T-helper 17 cell (primary cell): Measurements from ENCODE around the gene MYADM. TPM values are rescaled to one million over a fixed set of nuclear protein-coding genes. Genes with fewer than 3 reads are reported as not detected.
A peak's percentile ranks its signal among the peaks of the same experiment; 100 is the strongest.

Experiments used
- ATAC-seq: fragments of 150-1000 bp; cut with Tn5 transposase; 2 replicates; pipeline ENCODE4 v1.10.0; 2021; ENCODE audit warnings: mild to moderate bottlenecking, moderate library complexity
- DNase-seq, 3 donors: peaks; one replicate each; pipeline versions ENCODE4 v3.0.0 to v3.0.0-alpha.2; 2020 to 2021
- H3K9me3 ChIP-seq: one replicate; pipeline ENCODE4 v1.7.0; 2013; ENCODE audit warnings: low read length, mild to moderate bottlenecking; ENCODE audit not compliant: control insufficient read depth, poor library complexity, severe bottlenecking
- H3K27ac Mint-ChIP-seq: one replicate; pipeline ENCODE4 v1.8.0; 2022; ENCODE audit warnings: mild to moderate bottlenecking, moderate library complexity, mixed read lengths
- H3K27me3 Mint-ChIP-seq: one replicate; pipeline ENCODE4 v1.8.0; 2022; ENCODE audit warnings: mixed read lengths
- H3K36me3 Mint-ChIP-seq: one replicate; pipeline ENCODE4 v1.8.0; 2022; ENCODE audit warnings: low read depth, mixed read lengths
- H3K4me1 Mint-ChIP-seq: one replicate; pipeline ENCODE4 v1.8.0; 2022; ENCODE audit warnings: mild to moderate bottlenecking, mixed read lengths
- H3K4me3 Mint-ChIP-seq: one replicate; pipeline ENCODE4 v1.8.0; 2022; ENCODE audit warnings: mild to moderate bottlenecking, moderate library complexity, mixed read lengths
- total RNA-seq, 4 donors: library from RNA in 2 of 4; stranded (reverse) in 2 of 4; gene quantifications; one replicate each; pipeline ENCODE4 v1.2.3 and lab custom pipeline; 2022 to 2026

The MYADM gene
- total RNA-seq, 2 donors from 2014 or later = 392 to 670 TPM

DNA sequence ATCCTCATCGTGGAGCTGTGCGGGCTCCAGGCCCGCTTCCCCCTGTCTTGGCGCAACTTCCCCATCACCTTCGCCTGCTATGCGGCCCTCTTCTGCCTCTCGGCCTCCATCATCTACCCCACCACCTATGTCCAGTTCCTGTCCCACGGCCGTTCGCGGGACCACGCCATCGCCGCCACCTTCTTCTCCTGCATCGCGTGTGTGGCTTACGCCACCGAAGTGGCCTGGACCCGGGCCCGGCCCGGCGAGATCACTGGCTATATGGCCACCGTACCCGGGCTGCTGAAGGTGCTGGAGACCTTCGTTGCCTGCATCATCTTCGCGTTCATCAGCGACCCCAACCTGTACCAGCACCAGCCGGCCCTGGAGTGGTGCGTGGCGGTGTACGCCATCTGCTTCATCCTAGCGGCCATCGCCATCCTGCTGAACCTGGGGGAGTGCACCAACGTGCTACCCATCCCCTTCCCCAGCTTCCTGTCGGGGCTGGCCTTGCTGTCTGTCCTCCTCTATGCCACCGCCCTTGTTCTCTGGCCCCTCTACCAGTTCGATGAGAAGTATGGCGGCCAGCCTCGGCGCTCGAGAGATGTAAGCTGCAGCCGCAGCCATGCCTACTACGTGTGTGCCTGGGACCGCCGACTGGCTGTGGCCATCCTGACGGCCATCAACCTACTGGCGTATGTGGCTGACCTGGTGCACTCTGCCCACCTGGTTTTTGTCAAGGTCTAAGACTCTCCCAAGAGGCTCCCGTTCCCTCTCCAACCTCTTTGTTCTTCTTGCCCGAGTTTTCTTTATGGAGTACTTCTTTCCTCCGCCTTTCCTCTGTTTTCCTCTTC lies 6.3 kb downstream of the MYADM start:
- DNase-seq = no peak
- no peaks in the 10 kb centered on the region for H3K9me3 ChIP-seq
- Mint-ChIP-seq H3K27me3 (peaks cover 3% of the 10 kb centered on the region), H3K27ac (no peak overlapping the region), H3K4me1 (peaks cover 51% of the 10 kb centered on the region), H3K4me3 (peak overlapping the region; percentile 80), H3K36me3 (peaks cover 17% of the 10 kb centered on the region)
- ATAC-seq = no peak

DNA sequence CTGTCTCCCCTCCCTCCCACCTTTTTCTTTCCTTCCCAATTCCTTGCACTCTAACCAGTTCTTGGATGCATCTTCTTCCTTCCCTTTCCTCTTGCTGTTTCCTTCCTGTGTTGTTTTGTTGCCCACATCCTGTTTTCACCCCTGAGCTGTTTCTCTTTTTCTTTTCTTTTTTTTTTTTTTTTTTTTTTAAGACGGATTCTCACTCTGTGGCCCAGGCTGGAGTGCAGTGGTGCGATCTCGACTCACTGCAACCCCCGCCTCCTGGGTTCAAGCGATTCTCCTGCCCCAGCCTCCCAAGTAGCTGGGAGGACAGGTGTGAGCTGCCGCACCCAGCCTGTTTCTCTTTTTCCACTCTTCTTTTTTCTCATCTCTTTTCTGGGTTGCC lies 6.9 kb downstream of the MYADM start:
- peaks cover 51% of the 10 kb centered on the region for H3K4me1 Mint-ChIP-seq
- peaks cover 17% of the 10 kb centered on the region for H3K36me3 Mint-ChIP-seq
- H3K27me3 Mint-ChIP-seq = peaks cover 6% of the 10 kb centered on the region
- H3K27ac Mint-ChIP-seq = no peak overlapping the region
- no peak for ATAC-seq
- H3K9me3 ChIP-seq = no peaks in the 10 kb centered on the region
- peak overlapping the region; percentile 80 for H3K4me3 Mint-ChIP-seq
- no peak for DNase-seq

DNA sequence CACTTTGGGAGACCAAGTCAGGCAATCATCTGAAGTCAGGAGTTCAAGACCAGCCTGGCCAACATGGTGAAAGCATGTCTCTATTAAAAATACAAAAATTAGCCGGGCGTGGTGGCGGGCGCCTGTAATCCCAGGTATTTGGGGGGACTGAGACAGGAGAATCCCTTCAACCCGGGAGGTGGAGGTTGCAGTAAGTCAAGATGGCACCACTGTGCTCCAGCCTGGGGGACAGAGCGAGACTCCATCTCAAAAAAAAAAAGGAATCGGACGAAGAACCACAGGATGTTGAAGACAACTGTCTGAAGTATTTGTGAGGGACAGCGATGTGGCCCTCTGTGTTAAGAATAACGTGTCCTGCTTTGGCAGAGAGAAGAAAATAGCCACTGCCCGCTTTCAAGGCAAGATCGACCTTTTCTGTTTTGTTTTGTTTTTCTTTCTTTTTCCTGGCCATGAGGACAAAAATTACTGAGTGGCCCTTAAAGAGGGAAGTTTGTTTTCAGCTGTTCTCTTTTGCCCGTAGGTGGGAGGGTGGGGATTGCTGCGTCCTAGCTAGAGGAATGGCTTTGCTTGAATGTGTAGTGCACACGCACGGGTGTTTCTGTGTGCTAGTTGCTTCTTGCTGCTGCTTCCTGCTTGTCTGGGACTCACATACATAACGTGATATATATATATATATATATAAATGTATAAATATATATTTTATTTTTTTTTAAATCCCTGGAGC lies 8.1 kb downstream of the MYADM start:
- DNase-seq = no peak
- H3K27me3 Mint-ChIP-seq = peaks cover 6% of the 10 kb centered on the region
- H3K4me3 Mint-ChIP-seq = peak overlapping the region; percentile 49
- H3K4me1 Mint-ChIP-seq = peaks cover 45% of the 10 kb centered on the region
- no peak for ATAC-seq
- no peak overlapping the region for H3K27ac Mint-ChIP-seq
- H3K9me3 ChIP-seq = no peaks in the 10 kb centered on the region
- H3K36me3 Mint-ChIP-seq = peaks cover 17% of the 10 kb centered on the region

DNA sequence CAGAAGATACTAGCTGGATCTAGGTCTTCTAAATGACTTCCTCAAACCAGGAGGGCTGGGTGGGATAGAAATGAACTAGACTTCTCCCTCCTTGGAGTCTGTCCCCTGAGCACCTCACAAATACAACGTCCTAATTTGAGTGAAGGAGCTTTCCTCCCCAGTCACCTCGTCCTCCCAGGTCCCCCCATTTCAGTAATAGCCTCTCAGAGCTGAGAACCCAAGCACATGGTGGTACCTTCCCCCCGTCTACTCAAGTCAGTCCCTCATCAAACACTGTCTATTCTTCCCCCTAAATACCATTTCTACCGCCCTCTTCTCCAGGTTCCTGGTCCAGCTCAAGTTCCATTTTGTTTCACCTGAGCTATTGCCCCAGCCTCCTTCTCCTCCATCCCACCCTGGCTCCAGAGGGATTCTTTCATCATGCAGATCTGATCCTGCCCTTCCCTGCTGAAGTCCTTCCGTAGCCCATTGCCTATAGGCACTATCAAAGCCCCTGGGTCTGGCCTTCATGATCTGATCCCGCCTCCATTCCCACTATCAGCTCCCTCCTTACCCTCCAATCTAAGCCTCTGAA lies 9.1 kb downstream of the MYADM start:
- ATAC-seq (peak; percentile 7), DNase-seq (no peak)
- Mint-ChIP-seq H3K27ac (no peak overlapping the region), H3K27me3 (peaks cover 6% of the 10 kb centered on the region), H3K4me3 (peak overlapping the region; percentile 78), H3K36me3 (peaks cover 14% of the 10 kb centered on the region), H3K4me1 (peaks cover 38% of the 10 kb centered on the region)
- H3K9me3 ChIP-seq = no peaks in the 10 kb centered on the region

DNA sequence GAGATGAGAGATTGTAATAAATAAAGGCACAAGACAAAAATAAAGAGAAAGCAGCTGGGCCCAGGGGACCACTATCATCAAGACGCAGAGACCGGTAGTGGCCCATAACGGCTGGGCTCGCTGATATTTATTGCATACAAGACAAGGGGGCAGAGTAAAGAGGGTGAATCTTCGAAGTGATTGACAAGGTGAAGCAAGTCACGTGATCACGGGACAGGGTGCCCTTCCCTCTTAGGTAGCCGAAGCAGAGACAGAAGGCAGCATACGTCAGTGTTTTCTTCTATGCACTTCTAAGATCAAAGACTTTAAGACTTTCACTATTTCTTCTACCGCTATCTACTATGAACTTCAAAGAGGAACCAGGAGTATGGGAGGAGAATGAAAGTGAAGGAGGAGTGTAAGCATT lies 9.7 kb downstream of the MYADM start:
- Mint-ChIP-seq H3K27me3 (peaks cover 7% of the 10 kb centered on the region), H3K36me3 (peaks cover 14% of the 10 kb centered on the region), H3K27ac (no peak overlapping the region), H3K4me1 (peaks cover 38% of the 10 kb centered on the region), H3K4me3 (peak overlapping the region; percentile 78)
- no peaks in the 10 kb centered on the region for H3K9me3 ChIP-seq
- DNase-seq (no peak), ATAC-seq (no peak)

DNA sequence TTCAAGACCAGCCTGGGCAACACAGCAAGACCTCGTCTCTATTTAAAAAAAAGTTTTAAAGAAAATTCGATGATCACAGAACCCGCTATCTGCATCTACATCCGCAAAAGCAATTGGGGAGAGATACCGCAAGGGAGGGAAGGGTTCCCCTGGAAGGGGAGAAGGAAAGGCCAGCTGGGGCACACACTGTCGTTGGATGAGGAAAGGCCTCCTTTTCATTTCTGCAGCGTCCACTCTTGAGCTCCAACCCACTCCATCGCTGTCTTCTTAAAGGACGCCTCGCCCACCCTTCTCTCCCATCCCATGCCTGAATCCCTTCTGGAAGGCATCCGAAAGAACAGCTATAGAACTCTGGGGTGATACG lies 11.1 kb downstream of the MYADM start:
- Mint-ChIP-seq H3K36me3 (peaks cover 11% of the 10 kb centered on the region), H3K27me3 (peaks cover 19% of the 10 kb centered on the region), H3K27ac (no peak overlapping the region), H3K4me1 (peaks cover 36% of the 10 kb centered on the region), H3K4me3 (no peak overlapping the region)
- DNase-seq (no peak), ATAC-seq (peak; percentile 2)
- no peaks in the 10 kb centered on the region for H3K9me3 ChIP-seq

DNA sequence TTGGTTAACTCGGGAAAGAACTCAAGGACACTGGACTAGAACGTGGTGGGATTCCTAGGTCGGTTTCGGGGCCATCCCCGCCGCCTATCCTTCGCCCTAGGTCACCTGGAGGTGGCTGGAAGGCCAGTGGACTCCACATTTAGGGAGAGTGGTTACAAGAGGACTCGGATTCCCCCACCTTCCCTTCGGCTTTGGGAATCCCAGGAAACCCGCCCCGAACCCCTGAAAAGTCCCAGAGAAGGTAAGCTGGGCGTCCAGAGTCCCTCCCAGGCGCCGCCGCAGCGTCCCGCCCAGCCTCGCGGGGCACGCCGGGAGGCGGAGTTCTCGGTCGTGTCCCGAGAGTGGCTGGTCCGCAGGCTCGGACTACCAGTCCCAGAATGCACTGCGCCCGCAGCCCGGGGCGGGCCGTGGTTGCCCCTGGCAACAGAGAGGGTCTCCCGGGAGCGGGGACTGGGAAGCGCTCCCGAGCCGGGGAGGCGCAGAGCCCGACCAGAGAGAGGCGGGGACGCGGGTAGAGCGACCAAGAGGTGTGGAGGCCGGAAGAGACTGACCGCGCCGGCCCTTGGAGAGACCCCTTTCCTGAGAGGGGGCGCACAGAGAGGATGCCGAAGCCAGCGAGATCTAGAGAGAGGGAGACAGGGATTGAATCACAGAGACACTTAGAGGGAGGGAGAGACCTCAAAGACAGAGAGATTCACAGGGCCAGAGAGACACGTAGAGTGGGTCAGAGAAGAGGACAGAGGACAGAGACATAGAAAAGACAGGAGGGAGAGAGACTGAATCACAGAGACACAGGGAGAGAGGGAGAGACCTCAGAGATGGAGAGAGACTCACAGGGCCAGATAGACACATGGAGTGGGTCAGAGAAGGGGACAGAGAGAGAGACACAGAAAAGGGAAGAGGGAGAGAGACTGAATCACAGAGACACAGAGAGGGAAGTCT lies 11.7 kb downstream of the MYADM start:
- Mint-ChIP-seq H3K4me1 (peaks cover 32% of the 10 kb centered on the region), H3K27ac (no peak overlapping the region), H3K36me3 (peaks cover 6% of the 10 kb centered on the region), H3K4me3 (no peak overlapping the region), H3K27me3 (peaks cover 26% of the 10 kb centered on the region)
- ATAC-seq = peak; percentile 73
- DNase-seq = peak; percentile 55 to 78 (median 55)
- H3K9me3 ChIP-seq = no peaks in the 10 kb centered on the region

DNA sequence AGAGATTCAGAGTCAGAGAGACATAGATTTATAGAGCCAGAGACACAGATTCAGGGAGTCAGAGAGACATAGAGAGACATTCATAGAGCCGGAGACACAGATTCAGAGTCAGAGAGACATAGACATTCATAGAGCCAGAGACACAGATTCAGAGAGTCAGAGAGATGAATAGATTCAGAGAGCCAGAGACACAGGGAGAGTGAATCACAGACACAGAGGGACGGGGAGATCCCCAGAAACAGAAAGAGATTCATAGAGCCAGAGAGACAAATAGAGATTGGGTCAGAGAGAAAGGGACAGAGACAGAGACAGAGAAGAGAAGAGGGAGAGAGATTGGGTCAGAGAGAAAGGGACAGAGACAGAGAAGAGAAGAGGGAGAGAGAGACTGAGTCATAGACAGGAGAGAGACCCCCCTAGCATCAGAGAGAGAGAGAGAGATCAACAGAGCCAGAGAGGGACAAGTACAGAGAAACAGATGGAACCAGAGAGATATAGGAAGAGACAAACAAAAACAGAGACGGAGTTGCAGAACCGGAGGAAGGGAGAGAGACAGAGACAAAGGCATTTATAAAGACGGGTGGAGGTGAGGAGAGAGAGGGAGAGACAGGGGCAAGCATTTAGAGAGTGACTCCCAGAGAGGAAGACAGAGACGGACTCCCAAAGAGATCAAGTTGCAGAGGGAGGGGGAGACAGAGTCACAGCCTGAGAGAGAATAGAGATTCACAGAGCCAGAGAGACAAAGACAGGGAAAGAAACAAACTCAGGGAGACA lies 13.2 kb downstream of the MYADM start:
- no peak overlapping the region for H3K27ac Mint-ChIP-seq
- ATAC-seq (no peak), DNase-seq (no peak)
- no peak overlapping the region for H3K4me3 Mint-ChIP-seq
- peaks cover 37% of the 10 kb centered on the region for H3K27me3 Mint-ChIP-seq
- peaks cover 29% of the 10 kb centered on the region for H3K4me1 Mint-ChIP-seq
- H3K9me3 ChIP-seq = no peaks in the 10 kb centered on the region
- H3K36me3 Mint-ChIP-seq = peaks cover 5% of the 10 kb centered on the region

DNA sequence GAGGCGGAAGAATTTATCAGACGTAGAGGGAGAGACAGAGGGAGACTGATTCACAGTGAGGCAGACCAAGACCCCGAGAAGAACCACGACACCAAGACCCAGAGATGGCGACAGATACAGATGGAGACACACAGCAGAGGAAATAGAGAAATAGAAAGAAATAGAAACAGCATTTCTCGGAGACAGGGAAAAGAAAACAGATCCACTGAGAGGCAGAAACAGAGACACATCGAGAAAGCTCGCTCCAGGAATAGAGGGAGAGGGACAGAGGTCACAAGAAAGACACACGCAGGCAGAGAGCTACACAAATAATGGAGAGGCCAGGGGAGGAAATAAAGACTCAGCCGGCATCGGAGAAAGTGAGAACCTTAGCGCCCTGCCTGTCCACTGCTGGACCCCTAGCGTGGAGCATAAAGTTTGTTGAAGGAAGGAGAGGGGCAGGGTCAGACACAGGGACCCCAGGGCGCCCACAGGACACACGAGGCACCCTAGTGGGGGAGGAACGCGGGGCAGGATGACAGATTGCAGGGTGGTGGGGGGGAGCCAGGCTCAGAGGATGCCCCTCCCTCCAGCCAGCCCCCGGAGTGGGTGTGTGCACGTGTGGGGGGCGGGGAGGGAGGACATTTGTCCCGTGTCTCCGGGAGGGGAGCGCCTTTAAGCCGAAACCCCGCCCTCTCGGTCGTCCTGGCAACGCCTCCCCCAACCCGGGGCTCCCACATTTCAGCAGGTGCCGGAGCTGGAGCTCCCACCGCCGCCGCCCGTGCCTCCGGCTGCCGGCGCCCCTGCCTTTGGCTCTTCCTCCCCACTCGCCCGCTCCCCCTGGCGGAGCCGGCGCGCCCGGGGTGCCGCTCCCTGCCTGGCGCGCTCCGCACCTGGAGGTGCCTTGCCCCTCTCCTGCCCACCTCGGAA lies 14.1 kb downstream of the MYADM start, which contains the start of gene PRKCG:
TSS of gene PRKCG (plus strand) at position 716 of the 909 bp plus-strand sequence. CDS start 298 bp downstream, outside the sequence.
- DNase-seq (peak; percentile 54 to 68 (median 66)), ATAC-seq (peak; percentile 39)
- H3K9me3 ChIP-seq = no peaks in the 10 kb centered on the region
- H3K4me1 Mint-ChIP-seq = peaks cover 26% of the 10 kb centered on the region
- H3K4me3 Mint-ChIP-seq = peak within 1 kb of the TSS; percentile 52
- peaks cover 5% of the 10 kb centered on the region for H3K36me3 Mint-ChIP-seq
- no peak within 1 kb of the TSS for H3K27ac Mint-ChIP-seq
- H3K27me3 Mint-ChIP-seq = peaks cover 42% of the 10 kb centered on the region

DNA sequence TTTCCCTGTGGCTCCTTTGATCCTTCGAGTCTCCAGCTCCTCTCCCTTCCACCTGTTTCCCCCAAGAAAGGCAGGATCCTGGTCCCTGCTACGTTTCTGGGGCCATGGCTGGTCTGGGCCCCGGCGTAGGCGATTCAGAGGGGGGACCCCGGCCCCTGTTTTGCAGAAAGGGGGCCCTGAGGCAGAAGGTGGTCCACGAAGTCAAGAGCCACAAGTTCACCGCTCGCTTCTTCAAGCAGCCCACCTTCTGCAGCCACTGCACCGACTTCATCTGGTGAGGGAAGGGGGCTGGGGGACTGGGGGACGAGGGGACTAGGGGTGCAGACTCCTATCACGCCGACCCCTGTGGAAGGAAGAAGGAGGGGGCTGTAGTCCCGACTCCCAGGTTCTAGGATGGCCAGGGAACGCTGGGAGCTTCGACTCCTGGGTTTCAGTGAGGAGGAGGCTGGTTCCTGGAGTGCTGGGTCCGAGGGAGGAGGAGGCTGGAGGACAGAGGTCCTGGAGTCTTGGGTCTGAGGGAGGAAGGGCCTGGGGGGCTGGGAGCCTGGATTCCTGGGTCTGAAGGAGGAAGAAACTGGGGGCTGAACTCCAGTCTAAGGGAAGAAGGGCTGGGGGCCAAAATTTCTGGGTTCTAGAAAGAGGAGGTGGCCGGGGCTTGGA lies 14.8 kb downstream of the MYADM start:
- Mint-ChIP-seq H3K36me3 (peaks cover 5% of the 10 kb centered on the region), H3K27me3 (peaks cover 42% of the 10 kb centered on the region), H3K4me1 (peaks cover 18% of the 10 kb centered on the region), H3K27ac (no peak overlapping the region), H3K4me3 (peak overlapping the region; percentile 52)
- ATAC-seq (no peak), DNase-seq (no peak)
- no peaks in the 10 kb centered on the region for H3K9me3 ChIP-seq

DNA sequence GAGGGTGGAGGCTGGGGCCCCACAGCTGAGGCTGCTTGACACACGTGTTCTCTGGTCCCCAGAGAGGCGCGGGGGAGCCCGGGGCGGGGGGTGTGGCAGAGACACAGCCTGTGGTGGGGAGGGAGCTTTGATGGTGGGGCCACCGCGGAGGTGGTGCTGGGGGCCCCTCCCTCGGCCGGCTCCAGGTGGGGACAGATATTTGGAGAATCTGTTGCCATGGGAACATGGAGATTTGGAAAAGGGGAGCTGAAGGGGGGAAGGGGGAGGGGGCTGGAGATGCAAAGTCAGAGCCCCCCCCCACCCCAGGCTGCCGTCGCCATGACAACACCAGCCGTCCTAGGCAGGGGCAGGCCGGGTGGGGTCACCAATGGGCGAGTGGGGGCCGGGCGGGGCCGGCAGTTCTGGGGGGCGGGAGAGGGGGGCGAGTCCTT lies 15.6 kb downstream of the MYADM start:
- H3K27ac Mint-ChIP-seq = peak overlapping the region; percentile 49
- H3K36me3 Mint-ChIP-seq = peaks cover 5% of the 10 kb centered on the region
- H3K4me3 Mint-ChIP-seq = peak overlapping the region; percentile 52

More for the DNA sequence above, 15.6 kb downstream of the MYADM start:
- no peaks in the 10 kb centered on the region for H3K9me3 ChIP-seq
- Mint-ChIP-seq H3K4me1 (peaks cover 17% of the 10 kb centered on the region), H3K27me3 (peaks cover 42% of the 10 kb centered on the region)
- DNase-seq (peak in 2 of 3 donors; percentile 35 to 37), ATAC-seq (peak; percentile 24)
